HG03432 (cell line): ENCODE data around the gene PRDM15.
A peak's percentile ranks its signal among the peaks of the same experiment; 100 is the strongest.

Experiments used
- ATAC-seq: cut with Tn5 transposase; IDR thresholded peaks from one replicate; pipeline ENCODE4 v1.9.1; 2021; ENCODE audit warnings: mild to moderate bottlenecking, moderate library complexity; ENCODE audit not compliant: unreplicated experiment

Gene PRDM15, protein sequence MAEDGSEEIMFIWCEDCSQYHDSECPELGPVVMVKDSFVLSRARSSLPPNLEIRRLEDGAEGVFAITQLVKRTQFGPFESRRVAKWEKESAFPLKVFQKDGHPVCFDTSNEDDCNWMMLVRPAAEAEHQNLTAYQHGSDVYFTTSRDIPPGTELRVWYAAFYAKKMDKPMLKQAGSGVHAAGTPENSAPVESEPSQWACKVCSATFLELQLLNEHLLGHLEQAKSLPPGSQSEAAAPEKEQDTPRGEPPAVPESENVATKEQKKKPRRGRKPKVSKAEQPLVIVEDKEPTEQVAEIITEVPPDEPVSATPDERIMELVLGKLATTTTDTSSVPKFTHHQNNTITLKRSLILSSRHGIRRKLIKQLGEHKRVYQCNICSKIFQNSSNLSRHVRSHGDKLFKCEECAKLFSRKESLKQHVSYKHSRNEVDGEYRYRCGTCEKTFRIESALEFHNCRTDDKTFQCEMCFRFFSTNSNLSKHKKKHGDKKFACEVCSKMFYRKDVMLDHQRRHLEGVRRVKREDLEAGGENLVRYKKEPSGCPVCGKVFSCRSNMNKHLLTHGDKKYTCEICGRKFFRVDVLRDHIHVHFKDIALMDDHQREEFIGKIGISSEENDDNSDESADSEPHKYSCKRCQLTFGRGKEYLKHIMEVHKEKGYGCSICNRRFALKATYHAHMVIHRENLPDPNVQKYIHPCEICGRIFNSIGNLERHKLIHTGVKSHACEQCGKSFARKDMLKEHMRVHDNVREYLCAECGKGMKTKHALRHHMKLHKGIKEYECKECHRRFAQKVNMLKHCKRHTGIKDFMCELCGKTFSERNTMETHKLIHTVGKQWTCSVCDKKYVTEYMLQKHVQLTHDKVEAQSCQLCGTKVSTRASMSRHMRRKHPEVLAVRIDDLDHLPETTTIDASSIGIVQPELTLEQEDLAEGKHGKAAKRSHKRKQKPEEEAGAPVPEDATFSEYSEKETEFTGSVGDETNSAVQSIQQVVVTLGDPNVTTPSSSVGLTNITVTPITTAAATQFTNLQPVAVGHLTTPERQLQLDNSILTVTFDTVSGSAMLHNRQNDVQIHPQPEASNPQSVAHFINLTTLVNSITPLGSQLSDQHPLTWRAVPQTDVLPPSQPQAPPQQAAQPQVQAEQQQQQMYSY

DNA sequence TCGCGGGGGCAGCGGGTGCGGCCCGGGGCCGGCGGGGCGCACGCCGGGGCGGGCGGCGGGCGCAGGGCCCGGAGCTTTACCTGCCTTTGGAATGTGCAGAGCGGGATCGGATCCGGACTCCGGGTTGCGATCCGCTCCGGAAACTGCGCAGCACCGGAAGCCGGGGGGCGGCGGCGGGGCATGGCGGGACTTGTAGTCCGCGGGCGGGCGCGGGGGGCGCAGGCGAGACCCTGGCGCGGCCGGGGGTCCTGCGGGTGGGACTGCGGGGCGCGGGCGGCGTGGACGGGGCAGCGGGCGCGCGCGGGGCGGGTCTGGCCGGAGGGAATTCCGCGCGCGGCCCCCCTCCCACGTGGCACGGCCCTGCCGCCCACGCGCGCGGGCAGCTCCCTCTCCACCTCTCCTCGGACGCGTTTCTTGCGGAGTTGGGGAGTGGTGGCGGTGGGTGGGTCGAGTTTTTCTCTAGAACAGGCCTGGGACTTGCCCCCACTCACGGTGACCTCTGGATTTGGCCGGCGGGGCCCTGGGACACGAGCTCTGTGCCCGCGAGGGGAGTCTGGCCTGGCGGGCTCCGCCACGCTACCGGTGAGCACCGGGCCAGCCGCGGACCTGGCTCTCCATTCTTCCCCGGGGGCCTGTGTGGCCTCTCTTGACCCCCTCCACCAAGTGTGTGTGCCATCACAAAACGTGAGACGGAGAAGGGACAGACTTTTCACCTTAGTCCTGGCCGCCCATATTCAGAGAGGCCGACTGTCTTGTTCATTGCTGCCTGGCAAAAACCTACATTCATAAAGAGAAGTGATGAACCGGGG is at the start of gene PRDM15:
Gene PRDM15, minus strand, starts transcription at position 155 of the 809 bp plus-strand sequence. CDS start 18,981 bp downstream, outside the sequence.
- ATAC-seq, result peak; percentile 69

DNA sequence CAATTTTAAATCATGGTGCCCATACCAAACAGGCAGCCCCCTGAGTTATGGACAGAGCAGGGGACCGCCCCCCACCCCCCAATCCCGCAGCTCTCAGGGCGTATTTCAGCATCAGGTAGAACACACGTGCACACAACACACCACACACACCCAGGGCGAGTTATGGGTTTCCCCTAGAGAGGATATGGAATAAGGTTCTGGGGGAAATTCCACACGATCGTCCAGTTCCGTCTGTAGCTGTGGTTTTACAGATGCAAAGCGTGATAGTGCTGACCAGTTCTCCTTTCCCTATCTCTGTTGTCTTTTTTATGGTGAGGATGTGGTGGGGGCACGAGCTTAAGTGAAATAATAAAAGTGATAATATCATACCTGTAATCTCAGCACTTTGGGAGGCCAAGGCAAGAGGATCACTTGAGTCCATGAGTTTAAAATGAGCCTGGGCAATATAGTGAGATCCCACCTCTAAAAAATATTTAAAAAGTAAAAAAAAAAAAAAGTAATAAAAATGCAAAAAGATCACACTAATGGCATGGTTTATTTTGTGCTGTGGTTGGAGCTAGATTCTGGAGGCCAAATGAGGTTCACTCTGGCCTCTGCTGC is 49.6 kb upstream of the PRDM15 start:
- ATAC-seq, result peak; percentile 51

DNA sequence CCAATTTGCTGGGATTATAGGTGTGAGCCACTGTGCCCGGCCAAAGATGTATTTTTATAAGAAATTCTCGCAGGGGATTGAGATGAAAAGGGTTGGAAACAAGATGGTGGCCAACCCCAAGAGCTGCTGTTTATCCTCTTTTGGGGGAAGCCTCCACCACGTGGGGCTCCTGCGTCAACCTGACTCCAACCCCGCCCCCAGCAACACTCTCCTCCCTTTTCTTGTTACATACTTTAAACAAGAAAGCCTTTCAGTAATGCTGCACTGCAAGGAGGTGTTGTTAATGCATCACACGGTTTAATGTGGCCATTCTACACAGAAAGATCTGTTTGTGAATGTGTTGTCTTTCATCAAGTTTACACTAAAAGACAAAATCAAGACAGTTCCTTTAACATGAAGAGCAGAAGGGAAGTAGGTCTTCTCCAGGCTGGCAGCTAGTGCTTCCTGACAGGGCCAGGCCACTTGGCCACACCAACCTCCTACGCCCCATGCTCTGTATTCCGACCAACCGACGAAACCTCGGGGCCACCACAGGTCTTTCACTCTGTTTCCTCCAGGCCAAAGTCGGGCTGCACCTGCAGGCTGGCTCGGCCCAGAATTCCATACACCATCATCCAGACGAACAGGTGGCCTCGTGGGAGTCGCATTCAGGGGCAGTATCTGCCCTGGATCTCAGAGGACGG is 48.7 kb upstream of the PRDM15 start:
- no peak for ATAC-seq

DNA sequence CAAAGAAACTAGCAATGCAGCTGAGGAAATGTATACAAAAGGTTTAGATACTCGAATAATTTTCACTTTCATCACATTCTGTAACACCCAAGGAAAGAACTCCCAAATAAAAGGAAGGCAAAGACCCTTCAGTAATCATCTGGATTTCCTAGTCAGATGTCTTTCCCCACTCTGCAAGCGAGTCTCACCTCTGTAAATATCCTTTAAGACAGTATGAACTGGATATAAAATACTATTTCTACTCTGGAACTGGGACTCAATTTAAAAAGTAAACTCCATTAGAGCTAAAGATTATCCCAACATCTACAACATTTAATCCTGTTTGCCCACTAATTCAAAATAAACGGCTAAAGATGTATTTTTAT is 47.6 kb upstream of the PRDM15 start:
- ATAC-seq, result no peak

DNA sequence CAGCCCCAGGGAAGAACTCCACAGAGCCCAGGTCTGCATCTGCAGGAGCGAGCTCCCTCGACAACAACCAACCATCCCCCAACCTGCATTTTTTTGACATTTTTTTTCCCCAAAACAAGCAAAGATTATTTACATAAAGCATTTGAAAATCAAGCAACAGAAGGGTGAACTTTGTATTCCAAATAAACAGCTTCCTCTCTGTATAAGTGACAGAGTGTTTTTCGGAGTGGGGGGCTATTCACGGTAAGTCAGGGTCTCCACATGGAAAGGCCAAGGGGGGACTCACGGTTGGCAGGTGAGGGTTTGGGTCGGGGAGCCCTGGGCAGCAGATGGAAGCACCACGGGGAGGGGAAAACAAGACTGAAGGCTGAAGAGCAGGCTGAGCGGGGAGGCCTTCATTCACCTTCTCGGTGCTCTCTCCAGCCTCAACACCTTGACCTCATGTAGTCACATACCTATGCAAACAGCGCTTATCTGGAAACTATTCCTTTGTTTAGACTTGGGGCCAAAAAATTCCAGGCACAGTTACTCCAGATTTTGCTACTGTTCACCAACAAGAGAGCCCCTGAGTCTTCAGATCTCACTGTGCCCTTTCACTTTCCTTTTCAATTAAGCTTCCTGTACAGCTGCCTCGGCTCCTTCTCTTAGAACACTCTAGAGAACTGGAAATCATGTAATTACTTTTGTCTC is 47.1 kb upstream of the PRDM15 start:
- ATAC-seq, result peak; percentile 56

DNA sequence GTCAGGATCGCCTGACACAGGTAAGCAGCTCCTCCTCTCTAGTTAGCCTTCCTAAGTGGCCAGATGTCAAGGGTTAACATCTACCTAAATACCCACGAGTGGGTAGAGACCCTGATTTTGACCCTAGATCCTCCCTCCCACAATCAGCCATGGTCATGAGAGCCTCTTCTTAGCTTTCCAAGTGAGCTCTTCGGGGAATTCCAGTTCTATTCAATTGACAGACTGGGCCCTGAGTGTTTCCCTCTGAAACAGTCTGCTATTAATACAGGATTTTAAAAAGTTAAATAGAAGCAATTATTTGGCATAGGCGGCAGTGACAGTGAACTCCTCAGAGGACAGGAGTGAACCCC is 46.6 kb upstream of the PRDM15 start:
- no peak for ATAC-seq

DNA sequence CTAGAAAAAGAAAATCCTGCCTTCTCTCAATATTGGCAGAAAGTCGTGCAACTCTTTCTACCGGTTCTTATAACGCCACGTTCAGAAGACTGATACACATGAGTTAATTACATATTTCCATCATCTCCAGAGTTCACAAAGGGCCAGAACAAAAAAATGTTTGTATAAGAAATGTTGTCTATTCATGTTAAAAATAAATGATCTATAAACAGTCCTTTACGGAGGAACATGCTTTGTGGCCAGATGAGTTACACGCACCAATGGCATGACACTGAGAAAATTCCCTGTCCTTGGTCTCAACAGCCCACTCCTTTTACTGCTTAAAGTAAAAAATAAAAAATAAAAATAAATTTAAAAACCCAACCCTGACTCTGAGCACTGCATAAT is 45.2 kb upstream of the PRDM15 start:
- ATAC-seq, result no peak

DNA sequence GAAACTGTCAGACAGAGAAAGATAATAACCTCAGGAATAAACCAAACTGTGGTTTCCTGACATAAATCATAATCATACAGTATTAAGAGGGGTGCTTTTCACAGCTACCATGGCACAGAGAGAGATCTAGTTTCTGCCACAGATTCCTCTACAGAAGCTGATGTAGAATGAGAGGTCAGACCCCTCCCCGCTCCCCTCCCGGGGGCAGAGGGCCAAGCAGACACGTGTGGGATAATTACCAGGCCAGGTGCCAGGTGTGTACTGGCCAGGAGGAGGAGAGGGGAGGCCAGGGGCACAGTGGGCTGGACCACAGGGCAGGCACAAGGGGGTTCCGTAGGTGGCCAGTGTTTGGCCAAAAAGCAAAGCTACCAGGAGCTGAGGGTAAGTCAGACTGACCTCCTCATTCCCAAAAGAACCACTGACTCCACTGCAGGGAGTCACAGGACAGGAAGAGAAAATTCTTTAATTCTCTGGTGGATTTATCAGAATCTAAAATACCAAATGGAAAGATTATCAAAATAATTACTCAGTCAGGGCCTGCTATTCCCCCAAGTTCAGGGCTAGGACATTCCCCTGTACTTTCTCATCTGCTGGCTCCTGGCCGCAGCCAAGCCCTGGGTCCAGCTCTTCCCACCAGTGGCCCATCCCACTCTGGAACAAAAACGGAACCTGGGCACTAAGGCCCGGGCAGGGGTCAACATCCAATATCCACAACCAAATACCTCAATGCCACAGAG is 44.7 kb upstream of the PRDM15 start:
- ATAC-seq, result no peak

DNA sequence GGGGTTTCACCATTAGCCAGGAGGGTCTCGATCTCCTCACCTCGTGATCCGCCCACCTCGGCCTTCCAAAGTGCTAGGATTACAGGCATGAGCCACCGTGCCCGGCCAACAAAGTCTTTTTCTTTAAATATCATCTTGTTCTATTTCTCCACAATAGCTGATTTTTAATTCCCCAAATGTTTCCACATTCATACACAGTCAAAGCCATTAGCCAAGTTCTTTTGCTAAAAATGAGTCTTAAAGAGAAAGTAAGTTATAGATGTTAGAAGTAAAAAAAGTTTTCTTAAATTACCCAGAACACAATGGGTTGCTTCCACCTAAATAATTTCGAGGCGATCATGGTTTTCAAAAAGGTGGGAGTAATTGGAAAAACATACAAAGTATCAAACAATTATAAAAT is 44.0 kb upstream of the PRDM15 start:
- no peak for ATAC-seq

DNA sequence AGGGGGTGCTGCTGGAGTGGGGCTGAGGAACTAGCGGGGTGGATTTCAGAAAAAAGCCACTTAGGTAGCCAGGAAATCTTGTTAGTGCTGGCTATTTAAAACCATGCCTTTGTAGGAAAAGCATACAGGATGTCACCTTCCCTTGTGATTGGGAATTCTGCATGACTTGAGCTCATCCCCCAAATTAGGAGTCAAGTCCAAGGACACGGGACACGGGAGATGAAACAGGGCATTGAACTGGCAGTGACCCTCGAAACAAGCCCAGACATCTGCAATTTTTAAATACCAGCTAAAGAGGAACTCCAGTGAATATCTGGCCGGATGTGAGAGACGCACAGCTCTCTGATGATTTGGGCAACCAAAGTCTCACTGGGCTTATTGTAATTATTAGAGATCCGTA is 41.9 kb upstream of the PRDM15 start:
- no peak for ATAC-seq

DNA sequence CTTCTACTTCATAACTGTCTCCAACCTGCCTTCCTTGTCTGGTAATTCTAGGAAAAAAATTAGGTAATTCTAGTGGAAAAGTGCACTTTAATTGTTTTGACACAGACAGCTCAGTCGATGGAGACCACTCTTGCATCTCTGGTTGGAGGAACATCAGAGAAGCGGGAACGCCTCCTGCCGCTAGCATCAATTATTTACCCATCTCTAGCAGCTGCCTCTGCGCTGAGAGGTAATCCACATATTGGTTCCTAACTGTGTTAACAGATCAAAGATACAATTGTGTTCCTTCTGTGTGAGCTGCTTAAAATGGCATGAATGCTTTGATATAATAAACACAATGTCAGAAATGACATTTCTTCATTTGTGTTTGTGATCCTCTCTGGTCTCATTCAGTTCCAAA is 41.3 kb upstream of the PRDM15 start:
- no peak for ATAC-seq

DNA sequence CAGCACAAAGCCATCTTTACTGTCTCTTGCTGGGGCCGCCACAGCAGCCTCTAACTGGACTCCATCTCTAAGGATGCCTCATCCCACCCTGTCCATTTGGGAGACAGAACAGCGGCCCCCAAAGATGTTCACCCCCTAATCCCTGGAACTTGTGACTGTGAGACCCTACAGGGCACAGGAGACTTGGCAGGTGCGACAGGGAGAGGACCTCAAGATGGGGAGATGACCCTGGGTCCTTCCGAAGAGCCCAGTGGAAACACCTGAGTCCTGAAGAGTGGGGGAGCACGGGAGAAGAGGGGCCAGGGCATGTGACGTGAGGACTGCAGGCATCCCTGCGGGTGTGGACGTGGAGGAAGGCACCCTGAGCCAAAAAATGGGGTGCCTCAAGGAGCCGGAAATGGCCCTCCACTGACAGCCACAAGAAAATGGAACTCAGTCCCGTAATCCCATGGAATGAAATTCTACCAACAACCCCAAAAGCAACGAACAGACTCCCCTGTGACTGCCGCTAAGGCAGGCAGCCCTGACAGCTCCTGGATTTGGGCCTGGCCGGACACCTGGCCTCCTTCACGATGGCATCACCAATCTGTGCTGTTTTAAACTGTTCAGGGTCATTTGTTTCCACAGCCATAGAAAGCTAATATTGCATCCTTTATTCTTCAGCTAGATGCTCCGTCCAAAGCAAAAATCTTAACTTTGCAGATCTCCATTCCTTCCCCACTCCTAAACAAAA is 40.7 kb upstream of the PRDM15 start:
- no peak for ATAC-seq

DNA sequence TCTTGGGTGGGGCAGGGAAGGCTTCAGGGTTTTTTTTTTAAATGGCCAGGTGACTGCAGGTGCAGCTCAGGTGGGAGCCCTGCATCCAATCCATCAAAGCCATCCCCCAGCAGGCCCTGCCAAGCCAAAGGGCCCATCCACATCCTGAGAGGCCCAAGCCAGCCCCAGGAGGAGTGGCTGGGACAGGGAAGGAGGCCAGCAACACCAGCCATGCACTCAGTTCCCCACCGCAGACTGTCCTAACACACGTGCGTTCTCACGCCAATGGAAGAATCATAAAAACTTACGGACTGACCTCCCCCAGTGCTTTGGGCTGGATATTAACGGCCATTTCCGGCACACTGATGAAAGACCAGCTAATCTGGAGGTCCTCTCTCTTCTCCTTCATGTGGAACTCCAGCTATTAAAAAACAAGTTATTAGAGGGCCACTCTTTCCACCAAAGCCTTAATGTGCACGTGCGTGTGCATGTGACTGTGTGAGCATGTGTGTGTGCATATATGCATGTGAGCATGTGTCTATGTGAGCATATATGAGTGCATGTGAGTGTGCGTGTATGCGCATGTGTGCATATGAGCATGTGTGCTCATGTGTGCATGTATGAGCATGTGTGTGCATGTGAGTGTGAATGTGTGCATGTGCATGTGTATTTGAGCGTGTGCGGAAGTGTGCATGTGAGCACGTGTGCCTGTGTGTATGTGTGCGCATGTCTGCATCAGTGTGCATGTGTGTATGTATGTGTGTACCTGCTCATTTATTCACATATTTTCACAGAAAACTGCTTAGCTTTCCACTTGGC is 39.6 kb upstream of the PRDM15 start:
- no peak for ATAC-seq

DNA sequence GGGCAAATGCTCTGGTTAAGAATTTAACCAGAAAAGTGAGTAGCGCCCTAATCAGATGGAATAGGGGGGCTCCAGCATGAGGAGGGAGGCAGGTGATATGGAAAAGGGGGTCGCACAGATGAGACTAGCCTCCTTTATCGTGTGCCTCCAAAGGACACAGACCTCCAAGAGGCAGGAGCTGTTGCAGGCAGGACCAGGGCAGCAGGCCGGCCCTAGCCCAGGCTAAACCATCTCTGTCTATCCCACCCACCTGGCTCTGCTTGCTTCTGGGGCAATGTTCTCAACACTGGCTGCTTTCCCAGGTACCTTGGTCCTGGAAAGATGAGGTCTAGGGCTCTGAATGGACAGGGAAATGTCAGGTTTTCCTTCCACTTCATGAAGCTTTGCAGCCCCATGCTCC is 38.4 kb upstream of the PRDM15 start:
- ATAC-seq, result no peak

DNA sequence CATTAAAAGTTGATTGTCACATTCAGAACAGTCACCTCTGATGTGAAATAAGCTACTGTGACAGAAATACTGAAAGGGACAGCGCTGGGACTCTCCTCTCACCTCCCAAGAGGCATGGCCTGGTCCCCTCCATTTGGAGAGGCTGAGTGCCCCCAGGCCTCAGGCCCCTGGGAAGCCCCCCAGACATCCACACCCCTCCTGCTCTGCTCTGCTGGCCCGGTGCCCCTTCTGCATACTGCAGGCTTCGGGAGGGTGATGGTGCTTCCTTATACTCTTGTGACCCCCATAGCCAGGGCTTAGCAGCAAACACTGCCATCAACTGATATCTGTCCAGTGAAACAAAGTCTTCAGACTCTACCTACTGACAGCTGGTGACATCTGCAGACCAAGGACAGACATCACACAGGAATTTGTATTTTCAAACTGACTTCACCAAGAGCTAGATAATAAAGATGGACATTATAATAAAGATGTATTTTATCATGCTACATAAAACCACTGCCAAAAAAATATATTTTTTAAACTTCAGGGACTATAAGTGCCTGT is 37.8 kb upstream of the PRDM15 start:
- ATAC-seq, result no peak

DNA sequence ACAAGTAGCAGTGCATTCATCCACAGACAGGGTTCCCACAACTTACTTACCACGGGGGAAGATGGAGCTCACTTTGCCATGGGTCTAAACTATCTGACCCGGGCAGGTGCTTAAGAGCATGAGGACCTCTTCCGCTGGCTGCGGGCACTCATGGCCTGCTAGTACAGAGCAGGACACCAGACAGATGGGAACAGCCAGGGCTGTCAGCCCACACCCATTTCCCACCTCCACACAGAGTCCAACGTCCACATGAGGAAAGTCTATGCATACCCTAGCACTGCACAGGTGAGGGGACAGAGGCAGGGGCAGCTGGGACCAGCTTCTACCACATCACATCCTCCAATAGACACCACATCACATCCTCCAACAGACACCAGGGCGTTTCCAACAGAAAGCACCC is 35.8 kb upstream of the PRDM15 start:
- ATAC-seq, result no peak

DNA sequence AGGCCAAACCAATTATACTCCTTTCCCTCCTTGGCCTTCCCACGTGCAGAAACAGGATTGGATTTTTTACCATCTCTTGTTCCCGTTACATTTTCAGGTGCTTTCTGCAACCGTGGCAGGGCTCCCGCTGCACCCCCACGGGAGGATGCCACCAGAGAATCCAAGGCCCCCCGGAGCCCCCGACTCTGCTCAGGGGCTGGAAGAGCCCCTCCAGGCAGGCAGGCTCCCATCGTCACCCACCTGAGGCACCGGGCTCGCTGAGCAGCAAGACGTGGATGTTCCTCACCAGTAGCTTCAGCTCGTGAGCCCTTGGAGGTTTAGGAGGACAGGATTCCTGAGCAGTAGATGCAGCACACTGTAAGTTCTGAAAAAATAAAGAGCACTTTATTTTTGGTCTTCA is 35.2 kb upstream of the PRDM15 start:
- no peak for ATAC-seq
